Ureter (tissue), 1 donor: ENCODE measurements around the gene DOCK10. TPM values are rescaled to one million over a fixed set of nuclear protein-coding genes. Genes with fewer than 3 reads are reported as not detected.
A peak's percentile ranks its signal among the peaks of the same experiment; 100 is the strongest.

Experiments
- DNase-seq: peaks from one replicate; pipeline ENCODE4 v3.0.0-alpha.2; 2020; ENCODE audit warnings: low spot score
- total RNA-seq: library from RNA; stranded (reverse); gene quantifications from one replicate; pipeline ENCODE4 v1.2.4, GENCODE V29; 2023
- donor health status: DM: yes; HTN: yes; CAD: no.

DOCK10 gene
- total RNA-seq, 1 donor from 2014 or later, result 9.6 TPM

- no peak for DNase-seq
Observed at GRCh38 chr2:224836263-224836662, 206.0 kb downstream of the DOCK10 start.

GRCh38 chr2:224835405-224835804, 206.9 kb downstream of the DOCK10 start:
- no peak for DNase-seq

- DNase-seq, result no peak
Observed at GRCh38 chr2:224833986-224834385, 208.3 kb downstream of the DOCK10 start.

- no peak for DNase-seq
Observed at GRCh38 chr2:224832207-224832606, 210.1 kb downstream of the DOCK10 start.

GRCh38 chr2:224831530-224831929, 210.7 kb downstream of the DOCK10 start:
- no peak for DNase-seq

- DNase-seq, result no peak
Observed at GRCh38 chr2:224820283-224820991, 221.8 kb downstream of the DOCK10 start.

GRCh38 chr2:224819075-224819474, 223.2 kb downstream of the DOCK10 start:
- DNase-seq, result no peak

- no peak for DNase-seq
Observed at GRCh38 chr2:224817676-224818075, 224.6 kb downstream of the DOCK10 start.

GRCh38 chr2:224816816-224817215, 225.5 kb downstream of the DOCK10 start:
- DNase-seq, result no peak

GRCh38 chr2:224813578-224813977, 228.7 kb downstream of the DOCK10 start:
- DNase-seq, result no peak

GRCh38 chr2:224807153-224807964, 234.9 kb downstream of the DOCK10 start:
- no peak for DNase-seq

GRCh38 chr2:224803930-224804329, 238.3 kb downstream of the DOCK10 start:
- no peak for DNase-seq

GRCh38 chr2:224802407-224802806, 239.9 kb downstream of the DOCK10 start:
- DNase-seq, result no peak

GRCh38 chr2:224801360-224801759, 240.9 kb downstream of the DOCK10 start:
- DNase-seq, result no peak

GRCh38 chr2:224799691-224800090, 242.6 kb downstream of the DOCK10 start:
- DNase-seq, result no peak

- no peak for DNase-seq
Observed at GRCh38 chr2:224798180-224798579, 244.1 kb downstream of the DOCK10 start.

- DNase-seq, result no peak
Observed at GRCh38 chr2:224796695-224797305, 245.5 kb downstream of the DOCK10 start.

- DNase-seq, result peak; percentile 49
Observed at GRCh38 chr2:224793946-224794345, 248.3 kb downstream of the DOCK10 start.

GRCh38 chr2:224786848-224787247, 255.4 kb downstream of the DOCK10 start:
- no peak for DNase-seq

GRCh38 chr2:224781400-224781799, 260.9 kb downstream of the DOCK10 start:
- no peak for DNase-seq

GRCh38 chr2:224780823-224781222, 261.4 kb downstream of the DOCK10 start:
- DNase-seq, result no peak

GRCh38 chr2:224780106-224780505, 262.2 kb downstream of the DOCK10 start:
- no peak for DNase-seq

GRCh38 chr2:224778474-224778877, 263.8 kb downstream of the DOCK10 start:
- peak; percentile 65 for DNase-seq
